Thymus (tissue), 11 donors: ENCODE measurements around the gene CRYZL1. TPM values are rescaled to one million over a fixed set of nuclear protein-coding genes. Genes with fewer than 3 reads are reported as not detected.
"Not testable (repeated sequence)": the region's sequence is repeated elsewhere in the genome, so short reads cannot be mapped to it uniquely, and the experiment has no call there.

Source experiments
- DNase-seq, 9 donors: peaks; one replicate each; pipeline ENCODE4 v3.0.0-alpha.2; 2013; ENCODE audit warnings: low spot score in 9 of 9, low read depth in 6 of 9, missing footprints in 1 of 9
- H3K27ac ChIP-seq, 2 donors: one replicate each; pipeline ENCODE4 v1.5.1; 2013; ENCODE audit warnings: control low read depth in 1 of 2, low read depth in 1 of 2, low read length in 1 of 2, mild to moderate bottlenecking in 1 of 2, moderate library complexity in 1 of 2
- H3K27me3 ChIP-seq, 2 donors: one replicate each; pipeline ENCODE4 v1.5.1; 2013; ENCODE audit warnings: low read length in 1 of 2; ENCODE audit not compliant: control insufficient read depth in 2 of 2, insufficient read depth in 1 of 2
- H3K36me3 ChIP-seq, 2 donors: one replicate each; pipeline ENCODE4 v1.5.1; 2013; ENCODE audit warnings: low read length in 1 of 2, mild to moderate bottlenecking in 1 of 2, moderate library complexity in 1 of 2; ENCODE audit not compliant: control insufficient read depth in 2 of 2, insufficient read depth in 2 of 2
- H3K4me1 ChIP-seq, 2 donors: one replicate each; pipeline ENCODE4 v1.5.1; 2013; ENCODE audit warnings: low read length in 2 of 2; ENCODE audit not compliant: control insufficient read depth in 2 of 2, insufficient read depth in 2 of 2
- H3K4me3 ChIP-seq, 2 donors: one replicate each; pipeline ENCODE4 v1.5.1; 2013; ENCODE audit warnings: low read length in 2 of 2, control low read depth in 1 of 2, mild to moderate bottlenecking in 1 of 2
- H3K9me3 ChIP-seq, 2 donors: one replicate each; pipeline ENCODE4 v1.5.1; 2013; ENCODE audit warnings: low read length in 1 of 2, mild to moderate bottlenecking in 1 of 2; ENCODE audit not compliant: control insufficient read depth in 2 of 2, insufficient read depth in 1 of 2
- WGBS: extraction: QIAGEN DNeasy Blood & Tissue Kit; methylation state at CpG from one replicate; pipeline ENCODE4 v1.1.7; 2013; 5-methylcytosine and 5-hydroxymethylcytosine counted together
- polyA plus RNA-seq: library from polyadenylated mRNA; stranded (reverse); fragments of 200-250 nt; gene quantifications from one replicate; pipeline ENCODE4 v1.2.3, GENCODE V29; 2013
- total RNA-seq: library from RNA; stranded (reverse); fragments of 120-200 nt; gene quantifications from one replicate; pipeline ENCODE4 v1.2.4, GENCODE V29; 2013
- donor health status: healthy.

Gene CRYZL1
- total and polyA plus RNA-seq, 2 donors, result 18.4 to 42.4 TPM

DNA sequence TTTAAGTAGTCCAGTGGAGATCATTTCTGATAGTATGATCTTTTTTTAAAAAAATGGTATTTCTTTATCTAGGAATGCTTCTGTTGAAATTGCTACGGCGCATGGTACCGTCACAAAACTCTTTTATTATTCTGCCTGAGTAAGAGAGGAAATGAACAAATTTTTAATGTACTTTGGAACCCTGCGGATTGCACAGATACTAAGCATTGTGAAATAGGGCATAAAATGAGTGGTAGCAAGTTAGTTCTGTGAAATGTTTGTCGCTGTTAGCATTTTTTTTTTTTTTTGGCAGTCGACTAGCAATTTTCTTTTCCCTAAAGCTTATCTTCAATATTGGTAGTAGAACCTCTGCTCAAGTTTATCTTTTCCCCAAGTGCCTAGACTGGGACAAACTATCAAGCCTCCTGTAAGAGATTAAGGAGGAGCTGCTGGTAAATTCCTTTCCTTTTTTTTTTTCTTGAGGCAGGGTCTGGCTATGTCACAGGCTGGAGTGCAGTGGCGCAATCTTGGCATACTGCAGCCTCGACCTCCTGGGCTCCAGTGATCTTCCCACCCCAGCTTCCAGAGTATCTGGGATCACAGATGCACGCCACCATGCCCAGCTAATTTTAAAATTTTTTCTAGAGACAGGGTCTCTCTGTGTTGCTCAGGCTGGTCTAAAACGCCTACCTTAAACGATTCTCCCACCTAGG, 3.0 kb upstream of the CRYZL1 start:
- Histone ChIP-seq H3K4me3 (no peak overlapping the region), H3K36me3 (no peaks in the 10 kb centered on the region), H3K27ac (no peak overlapping the region), H3K4me1 (peaks cover 8 to 11% of the 10 kb centered on the region in 2 donors), H3K9me3 (no peaks in the 10 kb centered on the region), H3K27me3 (peaks cover 7 to 10% of the 10 kb centered on the region in 2 donors)
- 96% methylated on average over 11 of the region's 11 CpGs for WGBS
- DNase-seq, result no peak

DNA sequence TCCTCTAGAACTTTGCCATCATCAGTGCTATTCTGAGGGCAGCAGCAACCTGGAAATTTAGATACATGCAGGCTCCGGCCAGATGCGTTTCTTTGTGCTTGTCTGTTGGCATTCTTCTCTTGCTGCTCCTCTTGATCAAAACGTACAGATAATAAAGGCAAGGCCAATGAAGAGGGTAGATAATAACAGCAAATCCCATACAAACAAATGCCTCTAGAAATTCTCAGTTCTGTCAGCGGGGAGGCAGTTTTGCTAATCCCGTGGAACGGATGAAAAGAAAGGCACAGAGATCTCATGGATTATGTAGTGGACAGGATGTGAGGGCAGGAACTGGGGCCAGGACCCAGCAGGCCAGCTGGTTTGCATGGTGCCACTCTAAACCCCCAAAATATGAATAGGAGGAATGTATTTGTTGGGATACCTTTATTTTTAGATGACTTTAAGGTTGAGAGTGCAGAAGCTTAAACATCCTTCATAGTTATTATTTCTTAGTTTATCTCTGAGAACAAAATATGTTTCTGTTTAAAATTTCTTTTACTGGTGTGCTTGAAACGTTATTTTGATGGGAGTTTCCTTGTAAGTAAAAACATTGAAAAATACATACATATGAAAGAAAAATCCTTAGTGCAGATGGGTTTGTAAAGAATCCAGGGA, 2.2 kb upstream of the CRYZL1 start:
- Histone ChIP-seq H3K4me1 (peaks cover 8 to 11% of the 10 kb centered on the region in 2 donors), H3K27ac (peak overlapping the region in 1 of 2 donors; percentile 8), H3K27me3 (peaks cover 7 to 10% of the 10 kb centered on the region in 2 donors), H3K36me3 (no peaks in the 10 kb centered on the region), H3K4me3 (peak overlapping the region; percentile 53 to 86), H3K9me3 (no peaks in the 10 kb centered on the region)
- peak in 1 of 9 donors; percentile 23 for DNase-seq
- WGBS, result 45% methylated on average over 7 of the region's 7 CpGs

- peaks cover 7 to 10% of the 10 kb centered on the region in 2 donors for H3K27me3 ChIP-seq
- peaks cover 8 to 11% of the 10 kb centered on the region in 2 donors for H3K4me1 ChIP-seq
- no peaks in the 10 kb centered on the region for H3K9me3 ChIP-seq
- WGBS, result under 1% methylated on average over 78 of the region's 78 CpGs
- H3K27ac ChIP-seq, result peak overlapping the region in 1 of 2 donors; percentile 69
- DNase-seq, result peak in 5 of 9 donors; percentile 11 to 39 (median 16)
- no peaks in the 10 kb centered on the region for H3K36me3 ChIP-seq
- H3K4me3 ChIP-seq, result peak overlapping the region; percentile 69 to 86
Measured at GRCh38 chr21:33642896-33643657, 1.5 kb upstream of the CRYZL1 start.

DNA sequence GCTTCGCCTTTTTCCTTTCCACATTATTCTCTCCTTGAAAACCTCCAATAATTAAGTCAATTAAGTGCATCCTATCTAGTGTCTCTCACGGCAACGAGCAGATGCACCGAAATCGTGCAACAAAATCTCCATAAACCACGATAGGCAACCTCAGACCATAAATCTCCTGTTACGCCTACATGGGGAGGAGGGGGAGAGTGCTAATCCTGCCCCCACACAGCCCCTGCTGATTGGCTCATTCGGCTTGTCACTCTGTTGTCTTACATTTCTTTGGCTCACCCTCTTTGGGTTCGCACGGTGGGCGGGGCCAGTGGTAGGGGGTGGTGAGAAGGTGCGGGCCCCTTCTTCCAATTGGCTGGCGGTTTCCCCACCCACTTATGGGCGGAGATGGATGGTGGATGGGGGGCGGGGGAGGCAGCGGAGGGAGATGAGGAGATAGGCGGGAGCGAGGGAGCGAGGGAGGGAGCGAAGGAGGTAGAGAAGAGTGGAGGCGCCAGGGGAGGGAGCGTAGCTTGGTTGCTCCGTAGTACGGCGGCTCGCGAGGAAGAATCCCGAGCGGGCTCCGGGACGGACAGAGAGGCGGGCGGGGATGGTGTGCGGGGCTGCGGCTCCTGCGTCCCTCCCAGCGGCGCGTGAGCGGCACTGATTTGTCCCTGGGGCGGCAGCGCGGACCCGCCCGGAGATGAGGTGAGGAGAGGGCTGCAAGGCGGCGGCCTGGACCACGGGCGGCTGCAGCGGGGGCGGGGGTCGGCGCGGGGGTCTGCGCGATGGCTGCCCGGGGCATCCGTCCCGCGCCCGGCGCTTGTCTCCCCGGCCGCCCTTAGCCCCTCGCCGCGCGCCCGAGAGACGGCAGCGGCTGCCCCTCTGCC, 720 bp upstream of the CRYZL1 start, which contains the start of gene ITSN1:
Gene ITSN1, plus strand, starts transcription at position 475 of the 869 bp plus-strand sequence. CDS start 76,328 bp downstream, outside the sequence.
- DNase-seq, result peak; percentile 98 to 100 (median 99)
- WGBS, result under 1% methylated on average over 71 of the region's 71 CpGs
- H3K4me3 ChIP-seq, result peak within 1 kb of the TSS; percentile 69 to 86
- peak within 1 kb of the TSS; percentile 95 for H3K27ac ChIP-seq
- H3K27me3 ChIP-seq, result peaks cover 7 to 10% of the 10 kb centered on the region in 2 donors
- peaks cover 8 to 11% of the 10 kb centered on the region in 2 donors for H3K4me1 ChIP-seq
- no peaks in the 10 kb centered on the region for H3K9me3 ChIP-seq
- H3K36me3 ChIP-seq, result no peaks in the 10 kb centered on the region

- H3K27ac ChIP-seq, result peak overlapping the region; percentile 56 to 95
- no peaks in the 10 kb centered on the region for H3K36me3 ChIP-seq
- WGBS, result 30% methylated on average over 18 of the region's 18 CpGs
- H3K27me3 ChIP-seq, result peaks cover 7 to 10% of the 10 kb centered on the region in 2 donors
- H3K4me3 ChIP-seq, result peak overlapping the region; percentile 69 to 86
- no peaks in the 10 kb centered on the region for H3K9me3 ChIP-seq
- DNase-seq, result peak in 1 of 9 donors; percentile 7
- H3K4me1 ChIP-seq, result peaks cover 8 to 11% of the 10 kb centered on the region in 2 donors
Measured at GRCh38 chr21:33640697-33641351, 717 bp downstream of the CRYZL1 start.

- Histone ChIP-seq H3K4me3 (no peak overlapping the region), H3K36me3 (peaks cover 5 to 15% of the 10 kb centered on the region in 2 donors), H3K4me1 (no peaks in the 10 kb centered on the region), H3K9me3 (no peaks in the 10 kb centered on the region), H3K27me3 (no peaks in the 10 kb centered on the region), H3K27ac (no peak overlapping the region)
- WGBS, result 96% methylated on average over 2 of the region's 2 CpGs
- DNase-seq, result no peak
Measured at GRCh38 chr21:33634254-33634653, 7.3 kb downstream of the CRYZL1 start.

GRCh38 chr21:33626151-33626550, 15.4 kb downstream of the CRYZL1 start:
- not testable (repeated sequence) for H3K27me3 ChIP-seq, H3K9me3 ChIP-seq, H3K4me1 ChIP-seq, DNase-seq, H3K4me3 ChIP-seq, H3K27ac ChIP-seq
- WGBS, result 97% methylated on average over 7 of the region's 7 CpGs
- peaks cover 3 to 35% of the 10 kb centered on the region in 2 donors for H3K36me3 ChIP-seq

- no peak for DNase-seq
- Histone ChIP-seq H3K27ac (no peak overlapping the region), H3K4me1 (no peaks in the 10 kb centered on the region), H3K36me3 (peaks cover 3 to 29% of the 10 kb centered on the region in 2 donors), H3K4me3 (no peak overlapping the region), H3K27me3 (no peaks in the 10 kb centered on the region), H3K9me3 (no peaks in the 10 kb centered on the region)
Measured at GRCh38 chr21:33622253-33622652, 19.3 kb downstream of the CRYZL1 start.
